Ramos (cell line): ENCODE measurements around the gene TTYH2.
"Not testable (repeated sequence)": the region's sequence is repeated elsewhere in the genome, so short reads cannot be mapped to it uniquely, and the experiment has no call there.

Source experiments
- in situ Hi-C: fragments of 300-500 bp; cut with MboI; formaldehyde crosslinking; loops from one replicate; pipeline ENCODE4 v1.14.3; 2022; ENCODE audit warnings: low sequenced_read_pairs; ENCODE audit not compliant: unreplicated experiment

The TTYH2 gene

DNA sequence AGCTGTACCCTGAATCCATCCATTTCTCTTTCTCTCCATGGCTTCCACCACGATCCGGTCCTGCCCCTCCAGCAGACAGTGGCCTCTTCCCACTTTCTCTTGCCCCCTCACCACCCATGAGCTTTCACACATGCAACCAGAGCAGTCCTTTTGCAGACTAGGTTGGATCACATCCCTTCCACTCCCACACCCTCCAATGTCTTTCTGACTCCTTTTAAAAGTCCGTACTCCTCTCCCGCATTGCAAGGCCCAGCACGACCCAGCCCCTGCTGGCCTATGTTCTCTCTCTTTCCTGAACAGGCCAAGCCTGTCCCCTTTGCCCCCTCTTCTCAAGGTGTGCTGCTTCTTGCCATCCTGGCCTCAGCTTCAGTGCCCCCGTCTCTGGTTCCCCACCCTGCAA, 38.2 kb downstream of the TTYH2 start:
- in situ Hi-C loops: no loop called here

DNA sequence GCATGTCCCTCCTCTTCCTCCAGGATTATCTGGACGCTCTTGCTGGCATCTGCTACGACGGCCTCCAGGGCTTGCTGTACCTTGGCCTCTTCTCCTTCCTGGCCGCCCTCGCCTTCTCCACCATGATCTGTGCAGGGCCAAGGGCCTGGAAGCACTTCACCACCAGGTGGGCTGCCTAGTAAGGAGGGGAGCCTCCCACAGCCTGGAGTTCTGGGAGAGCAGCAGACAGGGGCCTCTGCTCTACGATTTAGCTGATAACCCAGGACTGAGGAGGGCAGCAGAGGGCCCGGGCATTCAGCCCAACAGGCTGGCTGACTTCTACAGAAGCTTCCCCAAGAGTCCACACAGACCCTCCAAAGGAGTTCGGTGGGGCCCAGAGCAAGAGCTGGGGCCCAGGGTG, 38.8 kb downstream of the TTYH2 start:
- in situ Hi-C loops: no loop called here

GRCh38 chr17:74253036-74253435, 39.7 kb downstream of the TTYH2 start:
- in situ Hi-C loops: no loop called here

DNA sequence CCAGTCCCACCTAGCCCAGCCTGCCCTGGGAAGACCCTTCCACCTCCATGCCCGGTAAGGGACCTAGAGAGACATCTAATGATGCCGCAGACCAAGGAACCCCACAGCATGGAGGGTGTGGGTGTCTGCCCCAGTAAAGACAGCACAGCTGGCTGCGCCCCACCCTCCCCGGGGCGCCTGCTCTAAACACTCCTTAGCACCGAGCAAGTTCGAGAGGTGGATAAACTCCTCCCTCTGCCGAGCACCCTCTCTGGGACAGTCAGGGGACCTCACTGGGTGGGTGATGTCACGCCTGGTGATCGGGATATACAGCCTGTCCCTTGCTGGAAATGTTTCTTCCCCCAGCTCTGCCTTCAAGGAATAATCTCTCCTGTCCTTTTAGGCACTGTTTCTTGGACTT, 43.9 kb downstream of the TTYH2 start:
- in situ Hi-C loops: no loop called here

DNA sequence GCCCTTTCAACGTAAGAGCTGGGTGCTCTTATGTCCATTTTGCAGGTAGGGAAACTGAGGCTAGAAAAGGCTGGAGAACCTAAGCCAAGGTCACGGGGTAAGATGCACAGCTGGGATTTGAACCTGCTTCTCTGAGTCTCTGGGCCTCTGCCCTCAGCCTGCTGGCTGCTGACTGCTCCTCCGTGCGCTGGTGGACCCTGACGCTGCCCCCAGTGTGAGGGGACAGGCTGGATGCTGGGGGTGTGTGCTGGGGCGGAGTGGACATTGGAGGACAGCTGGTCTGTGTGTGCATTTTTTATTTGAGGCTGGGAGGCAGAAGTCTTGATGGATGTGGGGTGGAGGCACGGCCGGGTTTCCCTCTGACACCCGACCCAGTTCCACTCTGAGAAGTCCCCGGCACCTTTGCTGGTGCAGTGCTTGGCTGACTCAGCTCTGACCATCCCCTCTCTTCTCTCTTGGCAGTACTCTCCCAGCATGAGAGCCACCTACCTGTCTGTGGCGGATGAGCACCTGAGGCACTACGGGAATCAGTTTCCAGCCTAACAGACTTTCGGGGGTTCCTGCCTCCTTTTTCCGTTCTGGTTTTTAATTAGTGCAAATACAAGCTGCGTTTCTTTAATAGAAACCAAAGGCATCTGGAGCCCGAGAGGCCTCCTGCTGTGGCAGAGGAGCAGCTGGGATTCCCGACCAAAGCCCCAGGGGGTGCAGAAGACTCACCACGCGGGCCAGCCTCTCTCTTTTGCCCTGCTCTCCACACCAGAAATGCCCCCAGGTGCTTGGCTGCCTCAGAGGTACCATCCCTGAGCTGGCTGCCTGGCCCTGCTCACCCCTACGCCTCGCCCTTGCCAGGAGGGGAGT, 46.5 kb downstream of the TTYH2 start:
- in situ Hi-C loops: no loop called here

DNA sequence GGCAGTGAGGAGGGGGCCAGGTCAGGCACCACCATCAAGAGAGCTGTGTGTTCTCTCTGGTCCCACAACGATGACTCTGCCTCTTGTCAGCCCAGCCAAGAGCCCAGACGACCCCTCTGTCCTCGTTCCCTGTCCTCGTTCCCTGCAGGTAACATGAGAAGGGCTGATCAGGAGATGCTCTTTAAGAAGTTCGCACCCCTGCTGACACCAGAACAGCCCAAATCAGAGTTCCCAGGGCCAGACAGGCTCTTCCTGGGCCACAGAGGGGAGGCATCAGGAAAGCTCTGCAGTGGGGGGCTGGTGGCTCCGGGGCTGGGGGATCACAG, 47.1 kb downstream of the TTYH2 start:
- in situ Hi-C loops: no loop called here

- in situ Hi-C loops: no loop called here
Observed at GRCh38 chr17:74262601-74263000, 49.2 kb downstream of the TTYH2 start.

DNA sequence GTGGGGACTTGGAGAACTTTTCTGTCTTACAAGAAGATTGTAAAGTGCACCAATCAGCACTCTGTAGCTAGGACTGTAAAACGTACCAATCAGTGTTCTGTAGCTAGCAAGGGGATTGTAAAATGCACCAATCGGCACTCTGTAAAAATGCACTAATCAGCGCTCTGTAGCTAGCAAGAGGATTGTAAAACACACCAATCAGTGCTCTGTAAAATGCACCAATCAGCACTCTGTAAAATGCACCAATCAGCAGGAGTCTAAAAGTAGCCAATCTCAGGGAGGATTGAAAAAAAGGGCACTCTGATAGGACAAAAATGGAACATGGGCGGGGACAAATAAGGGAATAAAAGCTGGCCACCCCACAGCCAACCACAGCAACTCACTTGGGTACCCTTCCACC, 53.7 kb downstream of the TTYH2 start:
- in situ Hi-C loops: not testable (repeated sequence)

DNA sequence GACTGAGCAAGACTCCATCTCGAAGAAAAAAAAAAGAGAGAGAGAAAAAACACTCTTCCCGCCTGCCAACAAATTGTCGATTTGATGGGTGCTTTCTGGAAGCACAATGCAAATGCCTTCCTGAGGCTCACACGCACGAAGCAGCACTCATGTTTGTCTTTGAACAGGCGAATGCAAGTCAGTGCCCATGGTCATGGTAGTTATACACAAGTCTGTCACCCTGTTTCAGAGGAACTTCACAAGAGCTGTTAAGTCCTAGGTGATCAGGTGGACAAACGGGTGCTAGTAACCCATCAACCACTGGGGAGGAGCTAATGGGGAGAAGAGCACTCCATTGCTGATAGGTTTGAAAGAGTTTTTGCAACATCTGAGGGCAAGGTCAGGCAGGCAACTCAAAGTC, 54.2 kb downstream of the TTYH2 start:
- in situ Hi-C loops: no loop called here

GRCh38 chr17:74267987-74268499, 54.7 kb downstream of the TTYH2 start:
- in situ Hi-C loops: no loop called here

DNA sequence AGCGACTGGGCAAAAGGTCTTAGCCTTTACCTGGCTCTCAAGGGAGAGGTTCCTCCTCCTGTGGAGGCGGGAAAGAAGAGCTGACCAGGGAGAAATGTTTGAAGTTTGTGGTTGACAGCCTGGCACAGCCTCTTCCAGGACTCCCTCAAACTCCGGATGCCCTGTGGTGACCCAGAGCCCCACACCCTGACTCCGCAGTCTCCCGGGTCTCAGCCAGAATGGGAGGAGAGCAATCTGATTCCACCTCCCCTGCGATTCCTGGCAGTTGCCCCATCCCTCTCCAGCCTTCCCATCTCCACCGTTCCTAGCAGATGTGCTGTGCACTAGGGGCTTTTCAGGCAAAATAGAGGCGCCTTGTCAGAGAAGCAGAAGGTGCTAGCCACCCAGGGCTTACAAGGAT, 55.2 kb downstream of the TTYH2 start:
- in situ Hi-C loops: no loop called here

- in situ Hi-C loops: no loop called here
Observed at GRCh38 chr17:74270333-74270732, 57.0 kb downstream of the TTYH2 start.

DNA sequence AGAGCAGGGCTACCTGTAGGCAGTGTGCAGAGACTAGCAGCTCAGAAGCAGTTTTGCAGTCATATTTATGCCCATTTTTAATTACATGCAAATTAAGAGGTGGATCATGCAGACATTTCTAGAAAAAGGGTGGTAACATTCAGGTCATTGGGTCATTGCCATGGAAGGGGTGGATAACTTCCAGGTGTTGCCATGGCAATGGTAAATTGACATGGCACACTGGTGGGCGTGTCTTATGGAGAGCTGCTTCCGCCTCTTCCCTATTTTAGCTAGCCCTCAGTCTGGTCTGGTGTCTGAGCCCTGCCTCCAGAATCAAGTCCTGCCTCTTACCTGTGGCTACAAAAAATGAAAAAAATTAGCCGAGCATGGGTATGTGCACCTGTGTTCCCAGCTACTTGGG, 57.9 kb downstream of the TTYH2 start:
- in situ Hi-C loops: no loop called here

DNA sequence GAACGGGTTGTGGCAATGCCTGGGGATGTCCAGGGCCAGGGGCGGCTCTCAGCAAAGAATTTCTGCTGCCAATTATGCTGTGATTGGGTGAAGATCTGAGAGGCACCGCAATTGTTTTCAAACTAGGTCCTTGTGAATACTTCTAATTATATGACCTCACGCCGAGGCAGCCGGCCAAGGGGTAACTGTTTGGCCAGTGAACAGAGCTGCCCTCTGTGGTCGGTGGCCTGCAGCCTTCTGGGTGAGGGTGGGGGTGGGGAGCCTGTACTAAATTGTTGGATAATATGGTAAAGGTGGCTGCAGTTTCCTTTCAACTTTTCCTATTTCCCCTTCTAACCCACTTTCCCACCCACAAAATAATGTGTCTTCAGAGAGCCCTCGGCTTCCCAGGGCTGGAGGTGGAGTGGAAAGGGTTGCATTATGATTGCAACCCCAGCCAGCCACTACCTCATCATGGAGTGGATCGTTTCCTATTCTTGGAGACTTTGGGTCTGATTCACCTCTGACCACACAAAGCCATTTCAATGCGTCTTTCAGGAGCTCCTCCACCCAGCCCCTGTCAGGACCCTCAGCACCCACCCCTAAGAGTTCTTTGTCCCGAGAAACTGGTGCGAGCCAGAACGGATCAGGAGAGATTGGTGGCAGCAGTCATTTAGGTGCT, 58.7 kb downstream of the TTYH2 start:
- in situ Hi-C loops: no loop called here

DNA sequence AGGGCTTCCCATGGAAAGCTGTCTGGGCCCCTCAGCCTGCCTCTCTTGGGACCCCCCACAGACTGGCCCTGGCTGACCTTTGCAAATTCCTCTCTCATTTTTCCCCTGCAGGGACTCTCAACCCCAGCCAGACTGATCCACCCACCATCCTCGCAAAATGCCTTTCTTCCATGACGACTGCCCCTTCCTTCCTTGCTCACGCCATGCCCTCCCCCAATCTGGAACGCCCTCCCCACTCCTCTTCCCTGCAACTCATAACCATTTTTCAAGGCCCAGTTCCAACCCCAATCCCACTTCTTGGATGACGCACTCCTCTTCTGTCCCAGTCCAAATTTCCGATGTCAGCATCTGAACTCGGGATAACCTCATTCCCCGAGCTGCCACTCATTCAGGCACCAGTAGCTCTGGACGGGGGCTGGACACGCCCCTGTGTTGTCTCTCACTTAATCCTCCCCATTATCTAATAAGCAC, 59.4 kb downstream of the TTYH2 start:
- in situ Hi-C loops: no loop called here

DNA sequence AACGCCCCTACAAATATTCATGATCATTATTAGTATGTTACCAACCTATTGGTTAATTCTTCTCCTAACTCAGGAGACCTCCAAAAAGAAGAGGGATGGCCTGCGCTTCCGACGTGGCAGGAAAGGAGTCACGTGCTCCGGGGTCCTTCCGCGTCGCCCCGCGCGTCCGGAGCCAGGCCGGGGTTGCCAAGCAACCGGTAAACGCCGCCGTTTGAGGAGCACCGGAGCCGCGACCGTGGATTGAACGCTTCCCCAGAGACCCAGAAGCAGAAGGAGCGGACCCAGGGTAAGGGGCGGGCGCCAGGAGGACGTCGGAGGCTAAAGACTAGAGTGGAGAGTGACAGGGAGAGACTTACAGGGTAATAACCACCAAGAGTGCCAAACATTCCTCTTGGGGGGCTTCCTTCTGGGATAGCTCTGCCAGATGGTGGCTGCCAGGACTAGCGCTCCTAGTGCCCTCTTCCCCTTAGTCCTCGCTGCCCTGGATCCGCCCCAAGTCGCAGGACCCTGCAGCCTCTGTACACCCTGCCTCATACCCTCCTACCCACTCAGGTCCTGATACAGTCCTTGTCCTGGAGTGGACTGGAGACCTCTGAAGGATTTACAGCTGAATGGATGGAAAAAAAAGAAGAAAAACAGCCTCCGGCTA, 60.8 kb downstream of the TTYH2 start, which contains the start of gene DNAI2:
Gene DNAI2 (plus strand): TSS at position 175 of the 649 bp plus-strand sequence. CDS start 7,584 bp downstream, outside the sequence.
- in situ Hi-C loops: no loop called here

GRCh38 chr17:74274709-74275340, 61.5 kb downstream of the TTYH2 start:
- in situ Hi-C loops: no loop called here

DNA sequence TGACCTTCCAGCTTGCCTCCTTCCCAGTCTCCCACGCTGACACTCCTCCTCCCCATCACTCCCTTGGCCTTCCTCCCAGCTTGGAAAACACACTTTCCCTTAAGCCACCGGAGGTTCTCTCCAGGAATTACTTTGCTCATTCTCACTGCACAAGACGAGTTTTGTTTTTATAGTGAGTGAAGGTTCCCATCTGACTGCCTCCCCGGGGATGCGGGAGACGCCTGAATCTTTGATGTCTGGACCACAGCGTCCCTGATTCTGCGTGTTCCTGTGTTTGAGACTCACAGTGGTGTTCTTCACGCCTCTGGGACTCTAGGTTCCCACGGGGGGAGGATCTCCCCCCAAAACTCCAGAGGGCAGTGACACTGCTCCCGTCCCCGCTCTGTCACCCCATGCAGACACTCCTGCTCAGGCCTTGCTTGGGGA, 62.7 kb downstream of the TTYH2 start:
- in situ Hi-C loops: no loop called here

DNA sequence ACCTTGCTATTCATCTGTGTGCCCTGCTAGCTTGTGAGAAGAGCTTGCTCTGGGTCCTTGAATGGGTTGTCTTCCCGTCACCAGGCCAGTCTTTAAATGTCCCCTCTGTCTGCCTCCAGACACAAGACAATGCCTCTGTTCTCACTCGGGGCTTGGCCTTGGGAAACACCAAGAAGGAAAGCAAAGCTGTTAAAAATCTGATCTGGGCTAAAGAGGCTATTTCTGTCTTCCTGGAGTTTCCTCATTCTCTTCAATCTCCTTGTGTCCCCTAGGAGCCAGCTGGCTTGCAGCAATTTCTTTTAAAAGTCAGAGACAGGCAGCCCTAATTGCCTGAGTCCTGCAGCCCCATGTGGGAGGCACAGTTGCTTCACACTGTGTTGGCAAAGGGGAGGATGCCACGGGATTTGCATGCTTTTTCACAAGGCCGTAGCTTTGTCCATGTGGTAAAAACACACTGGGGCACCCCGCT, 63.2 kb downstream of the TTYH2 start:
- in situ Hi-C loops: no loop called here

DNA sequence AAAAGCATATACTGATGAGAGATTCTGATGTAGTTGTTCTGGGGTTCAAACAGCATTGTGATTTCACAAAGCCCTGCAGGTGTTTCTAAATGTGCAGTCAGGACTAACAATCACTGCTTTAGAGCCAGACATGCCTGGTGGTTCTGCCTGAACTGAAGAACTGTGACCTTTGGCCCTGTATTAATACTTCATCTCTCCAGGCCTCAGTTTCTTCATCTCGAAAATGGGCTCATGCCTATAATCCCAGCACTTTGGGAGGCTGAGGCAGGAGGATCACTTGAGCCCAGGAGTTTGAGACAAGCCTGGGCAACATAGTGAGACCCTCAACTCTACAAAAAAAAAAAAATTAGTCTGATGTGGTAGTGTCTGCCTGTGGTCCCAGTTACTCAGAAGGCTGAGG, 64.6 kb downstream of the TTYH2 start:
- in situ Hi-C loops: no loop called here
